Bronchial epithelial cell (primary cell): ENCODE results near the gene LCN10. TPM values are rescaled to one million over a fixed set of nuclear protein-coding genes. Genes with fewer than 3 reads are reported as not detected.

Experiments used
- DNase-seq: peaks from one replicate; pipeline ENCODE4 v3.0.0-alpha.2; 2010; ENCODE audit warnings: low read depth
- FAIRE-seq: peaks from 2 replicates; lab custom pipeline; 2011; peaks lifted over from hg19 to GRCh38; lab: Jason Lieb, UNC
- H3K27me3 ChIP-seq: 2 replicates; pipeline ENCODE4 v1.5.1; 2011; ENCODE audit warnings: low read length; ENCODE audit not compliant: control insufficient read depth, insufficient read depth
- H3K36me3 ChIP-seq: 2 replicates; pipeline ENCODE4 v1.5.1; 2011; ENCODE audit warnings: low read length; ENCODE audit not compliant: control insufficient read depth, insufficient read depth
- H3K4me3 ChIP-seq: 2 replicates; pipeline ENCODE4 v1.5.1; 2011; ENCODE audit warnings: mild to moderate bottlenecking, low read depth, low read length, control low read depth
- total RNA-seq: library from RNA; depleted of rRNA; stranded (reverse); fragments of >200 nt; gene quantifications from 2 replicates; pipeline ENCODE4 v1.2.1, GENCODE V29; 2014
- TF ChIP-seq, protein P1 (sequence below): IDR thresholded peaks from 2 replicates; pipeline ENCODE4 v1.5.1; 2011; ENCODE audit warnings: mild to moderate bottlenecking, moderate library complexity, low read length, control low read depth, inconsistent platforms; ENCODE audit not compliant: insufficient read depth, severe bottlenecking

Gene LCN10
- total RNA-seq, 1 donor from 2014 or later = not detected

GRCh38 chr9:136740069-136740468 is 2.7 kb downstream of the LCN10 start:
- Histone ChIP-seq H3K4me3 (no peak overlapping the region), H3K27me3 (peaks cover 28% of the 10 kb centered on the region), H3K36me3 (no peaks in the 10 kb centered on the region)
- FAIRE-seq (no peak), DNase-seq (no peak)
- TF ChIP-seq, protein P1, sequence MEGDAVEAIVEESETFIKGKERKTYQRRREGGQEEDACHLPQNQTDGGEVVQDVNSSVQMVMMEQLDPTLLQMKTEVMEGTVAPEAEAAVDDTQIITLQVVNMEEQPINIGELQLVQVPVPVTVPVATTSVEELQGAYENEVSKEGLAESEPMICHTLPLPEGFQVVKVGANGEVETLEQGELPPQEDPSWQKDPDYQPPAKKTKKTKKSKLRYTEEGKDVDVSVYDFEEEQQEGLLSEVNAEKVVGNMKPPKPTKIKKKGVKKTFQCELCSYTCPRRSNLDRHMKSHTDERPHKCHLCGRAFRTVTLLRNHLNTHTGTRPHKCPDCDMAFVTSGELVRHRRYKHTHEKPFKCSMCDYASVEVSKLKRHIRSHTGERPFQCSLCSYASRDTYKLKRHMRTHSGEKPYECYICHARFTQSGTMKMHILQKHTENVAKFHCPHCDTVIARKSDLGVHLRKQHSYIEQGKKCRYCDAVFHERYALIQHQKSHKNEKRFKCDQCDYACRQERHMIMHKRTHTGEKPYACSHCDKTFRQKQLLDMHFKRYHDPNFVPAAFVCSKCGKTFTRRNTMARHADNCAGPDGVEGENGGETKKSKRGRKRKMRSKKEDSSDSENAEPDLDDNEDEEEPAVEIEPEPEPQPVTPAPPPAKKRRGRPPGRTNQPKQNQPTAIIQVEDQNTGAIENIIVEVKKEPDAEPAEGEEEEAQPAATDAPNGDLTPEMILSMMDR = no peak

DNA sequence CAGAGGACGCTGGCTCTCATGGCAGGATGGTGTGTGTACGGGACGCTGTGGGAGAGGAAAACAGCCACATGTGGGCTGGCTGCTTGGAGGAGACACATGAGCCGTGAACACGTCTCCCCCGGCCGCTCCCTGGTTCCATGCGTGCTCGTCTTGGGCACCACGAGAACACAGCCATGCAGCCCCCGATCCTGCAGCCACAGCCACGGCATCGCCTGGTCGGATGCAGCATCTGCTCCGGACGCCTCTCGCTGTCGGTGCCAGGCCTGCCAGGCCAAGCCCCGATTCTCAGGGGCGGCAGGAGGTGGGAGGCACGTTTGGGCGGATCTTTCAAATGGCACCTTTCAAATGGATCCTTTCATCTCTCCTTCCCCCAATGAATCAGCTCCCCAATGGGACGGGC is 3.2 kb downstream of the LCN10 start:
- FAIRE-seq (no peak), DNase-seq (no peak)
- Histone ChIP-seq H3K36me3 (no peaks in the 10 kb centered on the region), H3K27me3 (peaks cover 28% of the 10 kb centered on the region), H3K4me3 (no peak overlapping the region)
- TF ChIP-seq, protein P1 = no peak

DNA sequence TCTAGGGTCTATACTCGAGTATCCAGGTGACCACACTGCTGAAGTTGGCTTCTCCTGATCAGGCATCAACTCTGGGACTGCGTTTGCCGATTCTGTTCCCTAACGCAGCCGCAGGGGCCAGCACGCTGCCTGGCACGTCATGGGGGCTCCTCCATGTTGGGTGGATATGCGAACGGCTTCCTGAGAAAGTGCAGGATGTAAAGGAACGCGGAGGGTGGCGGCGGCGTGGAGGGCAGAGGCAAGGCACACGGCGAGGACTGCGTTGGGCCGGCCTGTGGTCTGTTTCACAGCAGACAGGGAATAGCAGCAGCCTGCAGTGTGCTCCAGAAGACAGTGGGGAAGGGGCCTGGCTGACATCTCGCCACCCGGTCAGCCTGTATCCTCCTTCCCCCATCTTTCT is 3.8 kb downstream of the LCN10 start:
- Histone ChIP-seq H3K27me3 (peaks cover 28% of the 10 kb centered on the region), H3K36me3 (no peaks in the 10 kb centered on the region), H3K4me3 (no peak overlapping the region)
- FAIRE-seq = no peak
- TF ChIP-seq, protein P1 = no peak
- DNase-seq = no peak

- no peak for DNase-seq
- TF ChIP-seq, protein P1 = no peak
- no peak overlapping the region for H3K4me3 ChIP-seq
- no peaks in the 10 kb centered on the region for H3K36me3 ChIP-seq
- H3K27me3 ChIP-seq = peaks cover 11% of the 10 kb centered on the region
- FAIRE-seq = peak; percentile 47
These were observed 6.8 kb downstream of the LCN10 start for GRCh38 chr9:136735812-136736480.

GRCh38 chr9:136734837-136735496 is 7.8 kb downstream of the LCN10 start:
- TF ChIP-seq, protein P1 = no peak
- FAIRE-seq = no peak
- no peak overlapping the region for H3K4me3 ChIP-seq
- H3K27me3 ChIP-seq = peaks cover 3% of the 10 kb centered on the region
- H3K36me3 ChIP-seq = no peaks in the 10 kb centered on the region
- no peak for DNase-seq
